Measurements from ENCODE around the gene MCF2L2. TPM values are rescaled to one million over a fixed set of nuclear protein-coding genes. Genes with fewer than 3 reads are reported as not detected.
A peak's percentile ranks its signal among the peaks of the same experiment; 100 is the strongest.

Gene MCF2L2
- total and polyA plus RNA-seq, 2 donors (not counting 1 experiment from before 2014, with no cell fraction given) = 0.03 to 1.6 TPM

DNA sequence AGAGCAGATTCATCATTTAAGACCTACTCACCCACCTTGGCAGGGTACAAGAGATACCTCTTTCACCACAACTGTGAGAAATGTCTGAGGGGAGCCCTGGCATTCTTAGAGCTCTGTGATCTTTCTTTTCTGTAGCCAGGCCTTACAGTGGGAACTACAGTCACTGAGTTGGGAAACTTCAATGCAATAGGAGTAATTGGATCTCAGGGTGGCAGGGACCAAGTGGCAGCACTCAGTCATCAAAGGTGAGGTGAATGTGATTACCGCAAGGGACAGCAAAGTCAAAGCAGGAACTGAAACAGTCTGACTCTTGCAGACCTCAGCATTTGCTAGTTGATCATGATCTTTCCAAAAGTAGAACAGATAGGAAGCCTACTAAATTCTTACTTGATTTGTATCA, 7.2 kb upstream of the MCF2L2 start:
- no peak overlapping the region for H3K4me3 ChIP-seq (ENCODE audit: control extremely low read depth in 1 of 5, extremely low read depth in 1 of 5, insufficient read depth in 1 of 5, low read depth in 2 of 5, low read length in 4 of 5)
- TF ChIP-seq EZH2 (IDR thresholded peaks at IDR 0.05; ENCODE audit: borderline replicate concordance, insufficient read depth, low read depth, low read length, poor library complexity, severe bottlenecking) = no peak
- TF ChIP-seq, protein P1, sequence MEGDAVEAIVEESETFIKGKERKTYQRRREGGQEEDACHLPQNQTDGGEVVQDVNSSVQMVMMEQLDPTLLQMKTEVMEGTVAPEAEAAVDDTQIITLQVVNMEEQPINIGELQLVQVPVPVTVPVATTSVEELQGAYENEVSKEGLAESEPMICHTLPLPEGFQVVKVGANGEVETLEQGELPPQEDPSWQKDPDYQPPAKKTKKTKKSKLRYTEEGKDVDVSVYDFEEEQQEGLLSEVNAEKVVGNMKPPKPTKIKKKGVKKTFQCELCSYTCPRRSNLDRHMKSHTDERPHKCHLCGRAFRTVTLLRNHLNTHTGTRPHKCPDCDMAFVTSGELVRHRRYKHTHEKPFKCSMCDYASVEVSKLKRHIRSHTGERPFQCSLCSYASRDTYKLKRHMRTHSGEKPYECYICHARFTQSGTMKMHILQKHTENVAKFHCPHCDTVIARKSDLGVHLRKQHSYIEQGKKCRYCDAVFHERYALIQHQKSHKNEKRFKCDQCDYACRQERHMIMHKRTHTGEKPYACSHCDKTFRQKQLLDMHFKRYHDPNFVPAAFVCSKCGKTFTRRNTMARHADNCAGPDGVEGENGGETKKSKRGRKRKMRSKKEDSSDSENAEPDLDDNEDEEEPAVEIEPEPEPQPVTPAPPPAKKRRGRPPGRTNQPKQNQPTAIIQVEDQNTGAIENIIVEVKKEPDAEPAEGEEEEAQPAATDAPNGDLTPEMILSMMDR (IDR thresholded peaks at IDR 0.05) = peak; percentile 27
- H4K20me1 ChIP-seq (ENCODE audit: control insufficient read depth, insufficient read depth, low read length, poor library complexity, severe bottlenecking) = no peaks in the 10 kb centered on the region
- H3K36me3 ChIP-seq (replicated peaks in 1 of 2; ENCODE audit: control extremely low read depth in 1 of 2, control insufficient read depth in 1 of 2, extremely low read depth in 1 of 2, insufficient read depth in 2 of 2, low read length in 1 of 2) = no peaks in the 10 kb centered on the region
- H3K4me1 Mint-ChIP-seq = peaks cover 9% of the 10 kb centered on the region
- no peaks in the 10 kb centered on the region for H3K9me3 ChIP-seq (ENCODE audit: control extremely low read depth in 1 of 3, control insufficient read depth in 2 of 3, insufficient read depth in 1 of 3, low read length in 2 of 3)
- H3K4me3 Mint-ChIP-seq = no peak overlapping the region
- peaks cover 14% of the 10 kb centered on the region for H3K27me3 Mint-ChIP-seq
- peaks cover 5 to 7% of the 10 kb centered on the region in 2 donors for H3K4me1 ChIP-seq (ENCODE audit: control insufficient read depth in 2 of 2, insufficient read depth in 2 of 2, low read length in 2 of 2)
- ATAC-seq (ENCODE audit: low read depth) (peak; percentile 67), DNase-seq (peak; percentile 47)
- POLR2A ChIA-PET = no interaction called here
- intact Hi-C loops (cut with micrococcal nuclease) = no loop called here
- H3K27ac ChIP-seq (ENCODE audit: low read length in 2 of 2) = no peak overlapping the region
- H2AFZ ChIP-seq (ENCODE audit: insufficient read depth, low read depth, low read length, poor library complexity, severe bottlenecking) = no peak overlapping the region
- no peak overlapping the region for H3K9ac ChIP-seq (ENCODE audit: low read length)
- no peak overlapping the region for H3K27ac Mint-ChIP-seq
- CTCF ChIA-PET = interaction anchor here (1.8 kb wide), 1 partner anchor 33 kb away, joined by 5 read pairs; no protein-coding TSS in a partner anchor
- H3K79me2 ChIP-seq (ENCODE audit: control insufficient read depth, insufficient read depth, low read length) = no peaks in the 10 kb centered on the region
- WGBS (ENCODE audit: insufficient coverage) = 0% methylated on average over 1 of the region's 1 CpG
- H3K27me3 ChIP-seq (replicated peaks in 1 of 4; ENCODE audit: control extremely low read depth in 1 of 4, control insufficient read depth in 3 of 4, insufficient read depth in 4 of 4, low read length in 3 of 4) = peaks cover 0 to 14% (median 5%) of the 10 kb centered on the region in 4 experiments
- H3K9me3 Mint-ChIP-seq (ENCODE audit: insufficient read depth) = no peaks in the 10 kb centered on the region
- no peak overlapping the region for H3K4me2 ChIP-seq (replicated peaks; ENCODE audit: low read depth, low read length, poor library complexity, severe bottlenecking)

DNA sequence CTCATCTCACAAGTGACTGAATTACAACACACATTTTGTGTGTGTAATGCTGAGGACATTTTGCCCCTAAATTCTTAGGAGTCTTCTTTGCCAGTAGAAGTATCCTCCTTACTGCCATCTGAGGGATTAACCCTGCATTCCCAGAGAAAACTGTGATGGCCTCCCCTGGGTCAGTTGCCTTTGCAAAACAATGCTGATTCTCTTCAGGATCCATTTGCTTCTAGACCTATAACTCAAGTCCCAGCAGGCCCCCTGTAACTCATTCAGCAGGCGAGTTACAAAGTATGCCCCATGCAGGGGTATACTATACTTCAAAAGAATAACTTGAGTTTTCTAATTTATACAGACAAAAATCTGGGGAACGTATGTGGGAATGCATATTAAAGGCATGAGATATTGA, 6.6 kb upstream of the MCF2L2 start:
- H3K4me1 Mint-ChIP-seq = peaks cover 9% of the 10 kb centered on the region
- CTCF ChIA-PET = interaction anchor here (0.6 to 1.8 kb wide), 2 partner anchors 34 to 52 kb away, joined by 3 to 5 read pairs; no protein-coding TSS in a partner anchor

More for the DNA sequence above, 6.6 kb upstream of the MCF2L2 start:
- intact Hi-C loops (cut with micrococcal nuclease) = no loop called here
- Mint-ChIP-seq H3K9me3 (ENCODE audit: insufficient read depth) (no peaks in the 10 kb centered on the region), H3K27ac (no peak overlapping the region), H3K27me3 (peaks cover 20% of the 10 kb centered on the region), H3K4me3 (no peak overlapping the region)
- Histone ChIP-seq H3K36me3 (replicated peaks in 1 of 2; ENCODE audit: control extremely low read depth in 1 of 2, control insufficient read depth in 1 of 2, extremely low read depth in 1 of 2, insufficient read depth in 2 of 2, low read length in 1 of 2) (no peaks in the 10 kb centered on the region), H3K9me3 (ENCODE audit: control extremely low read depth in 1 of 3, control insufficient read depth in 2 of 3, insufficient read depth in 1 of 3, low read length in 2 of 3) (no peaks in the 10 kb centered on the region), H3K4me2 (replicated peaks; ENCODE audit: low read depth, low read length, poor library complexity, severe bottlenecking) (no peak overlapping the region), H3K27ac (ENCODE audit: low read length in 2 of 2) (no peak overlapping the region), H2AFZ (ENCODE audit: insufficient read depth, low read depth, low read length, poor library complexity, severe bottlenecking) (no peak overlapping the region), H3K4me3 (ENCODE audit: control extremely low read depth in 1 of 5, extremely low read depth in 1 of 5, insufficient read depth in 1 of 5, low read depth in 2 of 5, low read length in 4 of 5) (no peak overlapping the region), H4K20me1 (ENCODE audit: control insufficient read depth, insufficient read depth, low read length, poor library complexity, severe bottlenecking) (no peaks in the 10 kb centered on the region), H3K79me2 (ENCODE audit: control insufficient read depth, insufficient read depth, low read length) (no peaks in the 10 kb centered on the region), H3K4me1 (ENCODE audit: control insufficient read depth in 2 of 2, insufficient read depth in 2 of 2, low read length in 2 of 2) (peaks cover 5 to 7% of the 10 kb centered on the region in 2 donors), H3K27me3 (replicated peaks in 1 of 4; ENCODE audit: control extremely low read depth in 1 of 4, control insufficient read depth in 3 of 4, insufficient read depth in 4 of 4, low read length in 3 of 4) (peaks cover 0 to 21% (median 8%) of the 10 kb centered on the region in 4 experiments), H3K9ac (ENCODE audit: low read length) (no peak overlapping the region)
- WGBS (ENCODE audit: insufficient coverage) = no CpG with 5 or more reads among the region's 2 CpGs
- no peak for TF ChIP-seq EZH2 (IDR thresholded peaks at IDR 0.05; ENCODE audit: borderline replicate concordance, insufficient read depth, low read depth, low read length, poor library complexity, severe bottlenecking)
- TF ChIP-seq, protein P1 (IDR thresholded peaks at IDR 0.05) = no peak
- ATAC-seq (ENCODE audit: low read depth) (no peak), DNase-seq (no peak)
- POLR2A ChIA-PET = no interaction called here

Data from B cell (primary cell).